HepG2 (cell line): ENCODE data around the gene FKBP1A. TPM values are rescaled to one million over a fixed set of nuclear protein-coding genes. Genes with fewer than 3 reads are reported as not detected.
A peak's percentile ranks its signal among the peaks of the same experiment; 100 is the strongest.

Source experiments
- FOXO1 ChIP-seq: sonication (generic); formaldehyde crosslinking; IDR thresholded peaks from 2 replicates; pipeline ENCODE4 v1.4.0; 2020; ENCODE audit warnings: missing genetic modification reagents
- HNF1B ChIP-seq: sonication (generic); formaldehyde crosslinking; IDR thresholded peaks from 2 replicates; pipeline ENCODE4 v1.5.1; 2020; ENCODE audit warnings: mild to moderate bottlenecking, moderate library complexity, missing genetic modification reagents
- NFATC3 ChIP-seq: sonication (generic); formaldehyde crosslinking; IDR thresholded peaks from 2 replicates; pipeline ENCODE4 v1.5.1; 2020; ENCODE audit warnings: mild to moderate bottlenecking, missing genetic modification reagents
- PCBP1 ChIP-seq: fragments of 200-400 bp; formaldehyde crosslinking; IDR thresholded peaks from 2 replicates; pipeline ENCODE4 v1.6.1; 2017; ENCODE audit warnings: mild to moderate bottlenecking, low read depth, low read length, borderline replicate concordance
- SKI ChIP-seq: fragments of 450-650 bp; IDR thresholded peaks from one replicate; pipeline ENCODE4 v1.6.1; 2018; ENCODE audit warnings: mild to moderate bottlenecking; ENCODE audit not compliant: partially characterized antibody
- ZNF280B ChIP-seq: sonication (generic); formaldehyde crosslinking; IDR thresholded peaks from 2 replicates; pipeline ENCODE4 v1.5.0; 2020; ENCODE audit warnings: missing genetic modification reagents, mild to moderate bottlenecking, borderline replicate concordance
- ZNF451 ChIP-seq: sonication (generic); formaldehyde crosslinking; IDR thresholded peaks from 2 replicates; pipeline ENCODE4 v1.5.0; 2020; ENCODE audit warnings: mild to moderate bottlenecking, missing genetic modification reagents
- ZNF546 ChIP-seq: sonication (generic); formaldehyde crosslinking; conservative IDR thresholded peaks from 2 replicates; pipeline ENCODE4 v1.8.1; 2023; ENCODE audit warnings: mild to moderate bottlenecking, missing genetic modification reagents
- ZNF687 ChIP-seq: sonication (generic); formaldehyde crosslinking; IDR thresholded peaks from 2 replicates; pipeline ENCODE4 v1.5.1; 2020; ENCODE audit warnings: mild to moderate bottlenecking, missing genetic modification reagents, moderate library complexity
- ZNF772 ChIP-seq: sonication (generic); formaldehyde crosslinking; IDR thresholded peaks from 2 replicates; pipeline ENCODE4 v1.5.0; 2020; ENCODE audit warnings: mild to moderate bottlenecking, missing genetic modification reagents
- polyA plus RNA-seq, 8 experiments: library from polyadenylated mRNA; depleted of rRNA in 3 of 8; stranded (reverse) in 7 of 8; unstranded in 1 of 8; fragments of >200 nt; fragmentation: Illumina TruSeq in 4 of 8; extraction: Trizol in 4 of 8; gene quantifications; 2 replicates each; pipeline versions ENCODE4 v1.2.1 to v1.2.3, GENCODE V29; 2011 to 2016; ENCODE audit warnings: low read depth in 4 of 8, missing spikeins in 1 of 8, mixed read lengths in 1 of 8; ENCODE audit not compliant: insufficient read depth in 1 of 8
- total RNA-seq, 5 experiments: library from RNA; depleted of rRNA; stranded (reverse); fragments of >200 nt; fragmentation: Illumina TruSeq; extraction: Trizol; gene quantifications; 2 replicates each; pipeline ENCODE4 v1.2.3, GENCODE V29; 2016; ENCODE audit warnings: low read depth in 1 of 5

FKBP1A gene
- total and polyA plus RNA-seq, 2 of the 13 experiments (the other 11 are each of a cell fraction or from before 2014, with no cell fraction given): 119 to 468 TPM

- TF ChIP-seq HNF1B (CRISPR knock-in tag): no peak
- TF ChIP-seq SKI: no peak
- TF ChIP-seq PCBP1: no peak
- 0 out of 2 replicates have a peak, but pooled peaks have one; percentile 44 for TF ChIP-seq ZNF451
- peak; percentile 19; the same call in 1 of the 2 replicates for TF ChIP-seq ZNF280B (CRISPR knock-in tag)
- no peak for TF ChIP-seq FOXO1 (CRISPR knock-in tag)
- TF ChIP-seq NFATC3 (CRISPR knock-in tag): no peak
- 0 out of 2 replicates have a peak, but pooled peaks have one; percentile 36 for TF ChIP-seq ZNF546 (CRISPR knock-in tag)
- TF ChIP-seq ZNF772 (CRISPR knock-in tag): no peak
- TF ChIP-seq ZNF687 (CRISPR knock-in tag): 0 out of 2 replicates have a peak, but pooled peaks have one; percentile 10
These were observed 61.8 kb downstream of the FKBP1A start (continued) for GRCh38 chr20:1331101-1331500.
